ENCODE results near the gene DHRS7B.
A peak's percentile ranks its signal among the peaks of the same experiment; 100 is the strongest.

Gene DHRS7B

GRCh38 chr17:21239680-21240368 lies 113.1 kb downstream of the DHRS7B start:
- peak; percentile 54 for DNase-seq (ENCODE audit: low spot score)

- no peak for DNase-seq (ENCODE audit: low spot score)
Measured at GRCh38 chr17:21240369-21241055, 113.7 kb downstream of the DHRS7B start.

Small RNAs within 50 kb of the gene (small RNA-seq; reads per million reads assigned to genes)
- 0 reads per million in 2 experiments for gene RN7SL426P

Measured in SK-N-DZ (cell line).